HepG2 (cell line): ENCODE measurements around the gene TOX2. TPM values are rescaled to one million over a fixed set of nuclear protein-coding genes. Genes with fewer than 3 reads are reported as not detected.

Experiments used
- ATAC-seq: fragments of 200-7000 bp; cut with Tn5 transposase; 3 replicates; pipeline ENCODE4 v1.9.1; 2020; ENCODE audit warnings: mild to moderate bottlenecking, moderate library complexity
- BruUV-seq: library from RNA; stranded (reverse); fragments of 400-500 nt; replicated peaks from 2 replicates; lab custom pipeline; 2021; lab: Mats Ljungman, UMichigan
- CTCF ChIA-PET: fragments of 300-600 bp; formaldehyde crosslinking; extraction: SDS; loops from one replicate; lab custom pipeline; 2021; ENCODE audit warnings: low total read pairs, inconsistent platforms, low intra/inter-chr PET ratio; lab: Yijun Ruan, JAX
- POLR2A ChIA-PET: fragments of 350-600 bp; sonication (Branson Sonifier 250); formaldehyde crosslinking; loops from one replicate; lab custom pipeline; 2020; ENCODE audit warnings: antibody characterized with exemption, inconsistent platforms; lab: Yijun Ruan, JAX
- DNase-seq: peaks from one replicate; pipeline ENCODE4 v3.0.0-alpha.2; 2015; ENCODE audit warnings: low spot score
- FAIRE-seq: peaks from 3 replicates; lab custom pipeline; 2011; peaks lifted over from hg19 to GRCh38; lab: Jason Lieb, UNC
- H2AFZ ChIP-seq: one replicate; pipeline ENCODE4 v1.6.1; 2011; ENCODE audit warnings: low read length, inconsistent platforms
- H3K27ac ChIP-seq: fragments of 300-600 bp; 3 replicates; pipeline ENCODE4 v1.8.0; 2011; ENCODE audit warnings: mixed run types, mild to moderate bottlenecking, mixed read lengths, low read length, inconsistent platforms; ENCODE audit not compliant: insufficient read depth; ENCODE audit errors: extremely low read length
- H3K27me3 ChIP-seq, 2 experiments: fragments of 200-600 bp in 1 of 2; 2 replicates in 1 of 2; 3 replicates in 1 of 2; pipeline versions ENCODE4 v1.6.0 to v1.8.0; 2011; ENCODE audit warnings: low read length in 2 of 2, mild to moderate bottlenecking in 2 of 2, moderate library complexity in 2 of 2, inconsistent platforms in 1 of 2; ENCODE audit not compliant: insufficient read depth in 2 of 2, control insufficient read depth in 1 of 2
- H3K36me3 ChIP-seq, 2 experiments: fragments of 200-600 bp in 1 of 2; replicated peaks in 1 of 2; 2 replicates in 1 of 2; 3 replicates in 1 of 2; pipeline versions ENCODE4 v1.5.1 to v1.8.0; 2011; ENCODE audit warnings: low read length in 2 of 2, inconsistent platforms in 1 of 2; ENCODE audit not compliant: insufficient read depth in 2 of 2, control insufficient read depth in 1 of 2
- H3K4me1 ChIP-seq: 2 replicates; pipeline ENCODE4 v1.5.1; 2012; ENCODE audit warnings: low read length, inconsistent platforms; ENCODE audit not compliant: insufficient read depth
- H3K4me2 ChIP-seq: 2 replicates; pipeline ENCODE4 v1.6.0; 2011; ENCODE audit warnings: low read depth, low read length, inconsistent platforms
- H3K4me3 ChIP-seq, 3 experiments: fragments of 200-600 bp in 1 of 3; sonication (generic), shearing (Covaris generic) in 1 of 3; replicated peaks in 1 of 3; 2 replicates each; pipeline ENCODE4 v1.5.1; 2011 to 2016; ENCODE audit warnings: low read length in 3 of 3, inconsistent platforms in 2 of 3, low read depth in 2 of 3, mild to moderate bottlenecking in 2 of 3, control low read depth in 1 of 3, mixed read lengths in 1 of 3; ENCODE audit not compliant: insufficient read depth in 1 of 3
- H3K79me2 ChIP-seq: one replicate; pipeline ENCODE4 v1.6.1; 2011; ENCODE audit warnings: low read length, inconsistent platforms; ENCODE audit not compliant: insufficient read depth
- H3K9ac ChIP-seq: 2 replicates; pipeline ENCODE4 v1.6.0; 2011; ENCODE audit warnings: mild to moderate bottlenecking, low read depth, low read length, inconsistent platforms; ENCODE audit not compliant: insufficient read depth
- H3K9me3 ChIP-seq: 2 replicates; pipeline ENCODE4 v1.5.1; 2012; ENCODE audit warnings: mild to moderate bottlenecking, low read length
- H4K20me1 ChIP-seq: 2 replicates; pipeline ENCODE4 v1.6.0; 2011; ENCODE audit warnings: inconsistent platforms, mild to moderate bottlenecking, low read length, moderate library complexity; ENCODE audit not compliant: insufficient read depth
- CENPX ChIP-seq: sonication (generic); formaldehyde crosslinking; IDR thresholded peaks from 2 replicates; pipeline ENCODE4 v1.9.0; 2021; ENCODE audit warnings: mild to moderate bottlenecking, missing genetic modification reagents, moderate library complexity
- HDAC1 ChIP-seq: sonication (generic); formaldehyde crosslinking; IDR thresholded peaks from 2 replicates; pipeline ENCODE4 v1.5.1; 2020; ENCODE audit warnings: mild to moderate bottlenecking, missing genetic modification reagents
- HMG20B ChIP-seq: conservative IDR thresholded peaks from 2 replicates; pipeline ENCODE4 v1.6.1; 2016; ENCODE audit warnings: missing genetic modification reagents, missing compliant biosample characterization
- HOXA7 ChIP-seq: sonication (generic); formaldehyde crosslinking; IDR thresholded peaks from 2 replicates; pipeline ENCODE4 v1.8.1; 2022; ENCODE audit warnings: mild to moderate bottlenecking, missing genetic modification reagents, moderate library complexity
- MATR3 ChIP-seq: sonication (generic); formaldehyde crosslinking; IDR thresholded peaks from 2 replicates; pipeline ENCODE4 v1.4.0; 2020; ENCODE audit warnings: missing genetic modification reagents
- NCOA2 ChIP-seq: sonication (generic); formaldehyde crosslinking; IDR thresholded peaks from 2 replicates; pipeline ENCODE4 v1.8.0; 2022; ENCODE audit warnings: inconsistent platforms
- NKX3-1 ChIP-seq: sonication (generic); formaldehyde crosslinking; IDR thresholded peaks from 2 replicates; pipeline ENCODE4 v1.5.0; 2020; ENCODE audit warnings: missing genetic modification reagents
- ZNF326 ChIP-seq: sonication (generic); formaldehyde crosslinking; IDR thresholded peaks from 2 replicates; pipeline ENCODE4 v1.4.0; 2020; ENCODE audit warnings: missing genetic modification reagents, borderline replicate concordance
- ZNF451 ChIP-seq: sonication (generic); formaldehyde crosslinking; IDR thresholded peaks from 2 replicates; pipeline ENCODE4 v1.5.0; 2020; ENCODE audit warnings: mild to moderate bottlenecking, missing genetic modification reagents
- ZNF530 ChIP-seq: sonication (generic); formaldehyde crosslinking; IDR thresholded peaks from 2 replicates; pipeline ENCODE4 v1.5.0; 2020; ENCODE audit warnings: low read depth, mild to moderate bottlenecking, missing genetic modification reagents
- WGBS: methylation state at CpG from one replicate; pipeline ENCODE4 v1.1.6; 2017; ENCODE audit warnings: low lambda C conversion rate; 5-methylcytosine and 5-hydroxymethylcytosine counted together
- in situ Hi-C: cut with HindIII; loops from 2 replicates; pipeline ENCODE4 v1.10.0; 2017; ENCODE audit warnings: low pct_unique_long_range_greater_than_20kb; ENCODE audit not compliant: extremely low pct_ligation_motif_present
- intact Hi-C: fragments of 100-400 bp; cut with micrococcal nuclease; formaldehyde crosslinking; loops from one replicate; pipeline ENCODE4 v1.10.0; 2022; ENCODE audit not compliant: unreplicated experiment
- polyA plus RNA-seq, 8 experiments: library from polyadenylated mRNA; depleted of rRNA in 3 of 8; stranded (reverse) in 7 of 8; unstranded in 1 of 8; fragments of >200 nt; fragmentation: Illumina TruSeq in 4 of 8; extraction: Trizol in 4 of 8; gene quantifications; 2 replicates each; pipeline versions ENCODE4 v1.2.1 to v1.2.3, GENCODE V29; 2011 to 2016; ENCODE audit warnings: low read depth in 4 of 8, missing spikeins in 1 of 8, mixed read lengths in 1 of 8; ENCODE audit not compliant: insufficient read depth in 1 of 8
- total RNA-seq, 5 experiments: library from RNA; depleted of rRNA; stranded (reverse); fragments of >200 nt; fragmentation: Illumina TruSeq; extraction: Trizol; gene quantifications; 2 replicates each; pipeline ENCODE4 v1.2.3, GENCODE V29; 2016; ENCODE audit warnings: low read depth in 1 of 5
- TF ChIP-seq, protein P1 (sequence below): sonication (generic); formaldehyde crosslinking; IDR thresholded peaks from 2 replicates; pipeline ENCODE4 v1.4.0; 2020; ENCODE audit warnings: missing genetic modification reagents
- TF ChIP-seq, protein P2 (sequence below): sonication (generic); formaldehyde crosslinking; IDR thresholded peaks from 2 replicates; pipeline ENCODE4 v1.4.0; 2020; ENCODE audit warnings: missing genetic modification reagents
- TF ChIP-seq, protein P3 (sequence below): IDR thresholded peaks from 2 replicates; pipeline ENCODE4 v1.6.1; 2012; ENCODE audit warnings: low read length, improper control_type of control experiment

TOX2 gene
- total and polyA plus RNA-seq, 2 of the 13 experiments (the other 11 are each of a cell fraction or from before 2014, with no cell fraction given) = not detected

DNA sequence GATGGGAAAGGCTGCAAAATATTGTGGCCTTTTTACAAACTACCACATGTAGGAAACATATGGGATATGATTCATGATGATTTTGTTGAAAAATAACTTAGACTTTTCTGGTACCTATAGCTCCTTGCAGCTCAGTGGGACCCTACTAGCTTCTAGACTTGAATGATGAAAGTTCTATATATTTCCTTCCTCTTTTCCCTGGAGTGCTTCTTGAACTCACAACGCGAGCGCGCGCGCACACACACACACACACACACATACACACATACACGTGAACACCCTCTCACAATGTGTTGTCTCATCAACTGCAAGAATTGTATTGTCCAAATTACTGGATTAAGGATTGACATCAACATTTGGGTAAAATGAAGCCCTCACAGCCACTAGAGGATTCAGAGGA lies 61.9 kb downstream of the TOX2 start:
- ChIA-PET CTCF (no interaction called here), POLR2A (no interaction called here)
- Histone ChIP-seq H3K79me2 (no peaks in the 10 kb centered on the region), H3K27me3 (no peaks in the 10 kb centered on the region), H3K4me1 (no peaks in the 10 kb centered on the region), H4K20me1 (no peaks in the 10 kb centered on the region), H3K36me3 (no peaks in the 10 kb centered on the region), H3K4me3 (no peak overlapping the region), H2AFZ (no peak overlapping the region), H3K27ac (no peak overlapping the region), H3K4me2 (no peak overlapping the region), H3K9ac (no peak overlapping the region), H3K9me3 (no peaks in the 10 kb centered on the region)
- FAIRE-seq = no peak
- 88% methylated on average over 7 of the region's 7 CpGs for WGBS
- DNase-seq = no peak
- in situ Hi-C loops = no loop called here
- no peak for ATAC-seq
- intact Hi-C loops = no loop called here
- BruUV-seq = no TSS peak
- TF ChIP-seq, protein P1, sequence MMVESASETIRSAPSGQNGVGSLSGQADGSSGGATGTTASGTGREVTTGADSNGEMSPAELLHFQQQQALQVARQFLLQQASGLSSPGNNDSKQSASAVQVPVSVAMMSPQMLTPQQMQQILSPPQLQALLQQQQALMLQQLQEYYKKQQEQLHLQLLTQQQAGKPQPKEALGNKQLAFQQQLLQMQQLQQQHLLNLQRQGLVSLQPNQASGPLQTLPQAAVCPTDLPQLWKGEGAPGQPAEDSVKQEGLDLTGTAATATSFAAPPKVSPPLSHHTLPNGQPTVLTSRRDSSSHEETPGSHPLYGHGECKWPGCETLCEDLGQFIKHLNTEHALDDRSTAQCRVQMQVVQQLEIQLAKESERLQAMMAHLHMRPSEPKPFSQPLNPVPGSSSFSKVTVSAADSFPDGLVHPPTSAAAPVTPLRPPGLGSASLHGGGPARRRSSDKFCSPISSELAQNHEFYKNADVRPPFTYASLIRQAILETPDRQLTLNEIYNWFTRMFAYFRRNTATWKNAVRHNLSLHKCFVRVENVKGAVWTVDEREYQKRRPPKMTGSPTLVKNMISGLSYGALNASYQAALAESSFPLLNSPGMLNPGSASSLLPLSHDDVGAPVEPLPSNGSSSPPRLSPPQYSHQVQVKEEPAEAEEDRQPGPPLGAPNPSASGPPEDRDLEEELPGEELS (CRISPR knock-in tag) = no peak
- TF ChIP-seq HMG20B = no peak
- no peak for TF ChIP-seq ZNF451
- no peak for TF ChIP-seq ZNF530 (CRISPR knock-in tag)
- TF ChIP-seq CENPX (CRISPR knock-in tag) = no peak
- TF ChIP-seq HDAC1 (CRISPR knock-in tag) = no peak
- no peak for TF ChIP-seq MATR3
- TF ChIP-seq, protein P2, sequence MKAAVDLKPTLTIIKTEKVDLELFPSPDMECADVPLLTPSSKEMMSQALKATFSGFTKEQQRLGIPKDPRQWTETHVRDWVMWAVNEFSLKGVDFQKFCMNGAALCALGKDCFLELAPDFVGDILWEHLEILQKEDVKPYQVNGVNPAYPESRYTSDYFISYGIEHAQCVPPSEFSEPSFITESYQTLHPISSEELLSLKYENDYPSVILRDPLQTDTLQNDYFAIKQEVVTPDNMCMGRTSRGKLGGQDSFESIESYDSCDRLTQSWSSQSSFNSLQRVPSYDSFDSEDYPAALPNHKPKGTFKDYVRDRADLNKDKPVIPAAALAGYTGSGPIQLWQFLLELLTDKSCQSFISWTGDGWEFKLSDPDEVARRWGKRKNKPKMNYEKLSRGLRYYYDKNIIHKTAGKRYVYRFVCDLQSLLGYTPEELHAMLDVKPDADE (CRISPR knock-in tag) = no peak
- TF ChIP-seq, protein P3, sequence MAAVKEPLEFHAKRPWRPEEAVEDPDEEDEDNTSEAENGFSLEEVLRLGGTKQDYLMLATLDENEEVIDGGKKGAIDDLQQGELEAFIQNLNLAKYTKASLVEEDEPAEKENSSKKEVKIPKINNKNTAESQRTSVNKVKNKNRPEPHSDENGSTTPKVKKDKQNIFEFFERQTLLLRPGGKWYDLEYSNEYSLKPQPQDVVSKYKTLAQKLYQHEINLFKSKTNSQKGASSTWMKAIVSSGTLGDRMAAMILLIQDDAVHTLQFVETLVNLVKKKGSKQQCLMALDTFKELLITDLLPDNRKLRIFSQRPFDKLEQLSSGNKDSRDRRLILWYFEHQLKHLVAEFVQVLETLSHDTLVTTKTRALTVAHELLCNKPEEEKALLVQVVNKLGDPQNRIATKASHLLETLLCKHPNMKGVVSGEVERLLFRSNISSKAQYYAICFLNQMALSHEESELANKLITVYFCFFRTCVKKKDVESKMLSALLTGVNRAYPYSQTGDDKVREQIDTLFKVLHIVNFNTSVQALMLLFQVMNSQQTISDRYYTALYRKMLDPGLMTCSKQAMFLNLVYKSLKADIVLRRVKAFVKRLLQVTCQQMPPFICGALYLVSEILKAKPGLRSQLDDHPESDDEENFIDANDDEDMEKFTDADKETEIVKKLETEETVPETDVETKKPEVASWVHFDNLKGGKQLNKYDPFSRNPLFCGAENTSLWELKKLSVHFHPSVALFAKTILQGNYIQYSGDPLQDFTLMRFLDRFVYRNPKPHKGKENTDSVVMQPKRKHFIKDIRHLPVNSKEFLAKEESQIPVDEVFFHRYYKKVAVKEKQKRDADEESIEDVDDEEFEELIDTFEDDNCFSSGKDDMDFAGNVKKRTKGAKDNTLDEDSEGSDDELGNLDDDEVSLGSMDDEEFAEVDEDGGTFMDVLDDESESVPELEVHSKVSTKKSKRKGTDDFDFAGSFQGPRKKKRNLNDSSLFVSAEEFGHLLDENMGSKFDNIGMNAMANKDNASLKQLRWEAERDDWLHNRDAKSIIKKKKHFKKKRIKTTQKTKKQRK = no peak
- no peak for TF ChIP-seq NKX3-1 (CRISPR knock-in tag)
- TF ChIP-seq ZNF326 (CRISPR knock-in tag) = no peak
- TF ChIP-seq HOXA7 = no peak
- no peak for TF ChIP-seq NCOA2 (CRISPR knock-in tag)
